WTC11 (cell line): Measurements from ENCODE around the gene PCBP3.

Experiments used
- ESRRA ChIP-seq: sonication (generic); formaldehyde crosslinking; IDR thresholded peaks from 2 replicates; pipeline ENCODE4 v1.8.1; 2022; ENCODE audit warnings: mild to moderate bottlenecking, missing genetic modification reagents, borderline replicate concordance
- FOXP1 ChIP-seq: sonication (generic); formaldehyde crosslinking; IDR thresholded peaks from 2 replicates; pipeline ENCODE4 v1.8.0; 2022; ENCODE audit warnings: missing genetic modification reagents, mild to moderate bottlenecking, moderate library complexity, borderline replicate concordance
- KAT7 ChIP-seq: sonication (generic); formaldehyde crosslinking; IDR thresholded peaks from 2 replicates; pipeline ENCODE4 v1.8.1; 2023; ENCODE audit warnings: missing genetic modification reagents, mild to moderate bottlenecking, borderline replicate concordance
- TF ChIP-seq, protein P1 (sequence below): fragments of 200-600 bp; IDR thresholded peaks from 2 replicates; pipeline ENCODE4 v1.8.0; 2022; ENCODE audit warnings: antibody characterized with exemption
- TF ChIP-seq, protein P2 (sequence below): sonication (generic); formaldehyde crosslinking; IDR thresholded peaks from 2 replicates; pipeline ENCODE4 v1.8.1; 2023; ENCODE audit warnings: mild to moderate bottlenecking, moderate library complexity, missing genetic modification reagents
- TF ChIP-seq, protein P3 (sequence below): sonication (generic); formaldehyde crosslinking; IDR thresholded peaks from 2 replicates; pipeline ENCODE4 v1.8.1; 2022; ENCODE audit warnings: missing genetic modification reagents, borderline replicate concordance
- TF ChIP-seq, protein P4 (sequence below): sonication (generic); formaldehyde crosslinking; IDR thresholded peaks from 2 replicates; pipeline ENCODE4 v1.8.0; 2023; ENCODE audit warnings: mild to moderate bottlenecking, missing genetic modification reagents

GRCh38 chr21:45833414-45833813 is 189.9 kb downstream of the PCBP3 start:
- TF ChIP-seq, protein P1, sequence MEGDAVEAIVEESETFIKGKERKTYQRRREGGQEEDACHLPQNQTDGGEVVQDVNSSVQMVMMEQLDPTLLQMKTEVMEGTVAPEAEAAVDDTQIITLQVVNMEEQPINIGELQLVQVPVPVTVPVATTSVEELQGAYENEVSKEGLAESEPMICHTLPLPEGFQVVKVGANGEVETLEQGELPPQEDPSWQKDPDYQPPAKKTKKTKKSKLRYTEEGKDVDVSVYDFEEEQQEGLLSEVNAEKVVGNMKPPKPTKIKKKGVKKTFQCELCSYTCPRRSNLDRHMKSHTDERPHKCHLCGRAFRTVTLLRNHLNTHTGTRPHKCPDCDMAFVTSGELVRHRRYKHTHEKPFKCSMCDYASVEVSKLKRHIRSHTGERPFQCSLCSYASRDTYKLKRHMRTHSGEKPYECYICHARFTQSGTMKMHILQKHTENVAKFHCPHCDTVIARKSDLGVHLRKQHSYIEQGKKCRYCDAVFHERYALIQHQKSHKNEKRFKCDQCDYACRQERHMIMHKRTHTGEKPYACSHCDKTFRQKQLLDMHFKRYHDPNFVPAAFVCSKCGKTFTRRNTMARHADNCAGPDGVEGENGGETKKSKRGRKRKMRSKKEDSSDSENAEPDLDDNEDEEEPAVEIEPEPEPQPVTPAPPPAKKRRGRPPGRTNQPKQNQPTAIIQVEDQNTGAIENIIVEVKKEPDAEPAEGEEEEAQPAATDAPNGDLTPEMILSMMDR, result no peak
- TF ChIP-seq FOXP1 (CRISPR knock-in tag) (no peak), KAT7 (no peak), ESRRA (no peak)
- TF ChIP-seq, protein P2, sequence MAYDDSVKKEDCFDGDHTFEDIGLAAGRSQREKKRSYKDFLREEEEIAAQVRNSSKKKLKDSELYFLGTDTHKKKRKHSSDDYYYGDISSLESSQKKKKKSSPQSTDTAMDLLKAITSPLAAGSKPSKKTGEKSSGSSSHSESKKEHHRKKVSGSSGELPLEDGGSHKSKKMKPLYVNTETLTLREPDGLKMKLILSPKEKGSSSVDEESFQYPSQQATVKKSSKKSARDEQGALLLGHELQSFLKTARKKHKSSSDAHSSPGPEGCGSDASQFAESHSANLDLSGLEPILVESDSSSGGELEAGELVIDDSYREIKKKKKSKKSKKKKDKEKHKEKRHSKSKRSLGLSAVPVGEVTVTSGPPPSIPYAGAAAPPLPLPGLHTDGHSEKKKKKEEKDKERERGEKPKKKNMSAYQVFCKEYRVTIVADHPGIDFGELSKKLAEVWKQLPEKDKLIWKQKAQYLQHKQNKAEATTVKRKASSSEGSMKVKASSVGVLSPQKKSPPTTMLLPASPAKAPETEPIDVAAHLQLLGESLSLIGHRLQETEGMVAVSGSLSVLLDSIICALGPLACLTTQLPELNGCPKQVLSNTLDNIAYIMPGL, result no peak
- TF ChIP-seq, protein P3, sequence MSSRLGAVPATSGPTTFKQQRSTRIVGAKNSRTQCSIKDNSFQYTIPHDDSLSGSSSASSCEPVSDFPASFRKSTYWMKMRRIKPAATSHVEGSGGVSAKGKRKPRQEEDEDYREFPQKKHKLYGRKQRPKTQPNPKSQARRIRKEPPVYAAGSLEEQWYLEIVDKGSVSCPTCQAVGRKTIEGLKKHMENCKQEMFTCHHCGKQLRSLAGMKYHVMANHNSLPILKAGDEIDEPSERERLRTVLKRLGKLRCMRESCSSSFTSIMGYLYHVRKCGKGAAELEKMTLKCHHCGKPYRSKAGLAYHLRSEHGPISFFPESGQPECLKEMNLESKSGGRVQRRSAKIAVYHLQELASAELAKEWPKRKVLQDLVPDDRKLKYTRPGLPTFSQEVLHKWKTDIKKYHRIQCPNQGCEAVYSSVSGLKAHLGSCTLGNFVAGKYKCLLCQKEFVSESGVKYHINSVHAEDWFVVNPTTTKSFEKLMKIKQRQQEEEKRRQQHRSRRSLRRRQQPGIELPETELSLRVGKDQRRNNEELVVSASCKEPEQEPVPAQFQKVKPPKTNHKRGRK (CRISPR knock-in tag), result no peak
- TF ChIP-seq, protein P4, sequence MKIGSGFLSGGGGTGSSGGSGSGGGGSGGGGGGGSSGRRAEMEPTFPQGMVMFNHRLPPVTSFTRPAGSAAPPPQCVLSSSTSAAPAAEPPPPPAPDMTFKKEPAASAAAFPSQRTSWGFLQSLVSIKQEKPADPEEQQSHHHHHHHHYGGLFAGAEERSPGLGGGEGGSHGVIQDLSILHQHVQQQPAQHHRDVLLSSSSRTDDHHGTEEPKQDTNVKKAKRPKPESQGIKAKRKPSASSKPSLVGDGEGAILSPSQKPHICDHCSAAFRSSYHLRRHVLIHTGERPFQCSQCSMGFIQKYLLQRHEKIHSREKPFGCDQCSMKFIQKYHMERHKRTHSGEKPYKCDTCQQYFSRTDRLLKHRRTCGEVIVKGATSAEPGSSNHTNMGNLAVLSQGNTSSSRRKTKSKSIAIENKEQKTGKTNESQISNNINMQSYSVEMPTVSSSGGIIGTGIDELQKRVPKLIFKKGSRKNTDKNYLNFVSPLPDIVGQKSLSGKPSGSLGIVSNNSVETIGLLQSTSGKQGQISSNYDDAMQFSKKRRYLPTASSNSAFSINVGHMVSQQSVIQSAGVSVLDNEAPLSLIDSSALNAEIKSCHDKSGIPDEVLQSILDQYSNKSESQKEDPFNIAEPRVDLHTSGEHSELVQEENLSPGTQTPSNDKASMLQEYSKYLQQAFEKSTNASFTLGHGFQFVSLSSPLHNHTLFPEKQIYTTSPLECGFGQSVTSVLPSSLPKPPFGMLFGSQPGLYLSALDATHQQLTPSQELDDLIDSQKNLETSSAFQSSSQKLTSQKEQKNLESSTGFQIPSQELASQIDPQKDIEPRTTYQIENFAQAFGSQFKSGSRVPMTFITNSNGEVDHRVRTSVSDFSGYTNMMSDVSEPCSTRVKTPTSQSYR (CRISPR knock-in tag), result no peak
